ENCODE results near the gene GRPEL2.

The GRPEL2 gene

GRCh38 chr5:149299451-149300054, 45.7 kb upstream of the GRPEL2 start:
- DNase-seq (ENCODE audit: low spot score) (no peak), ATAC-seq (ENCODE audit: low read depth) (no peak)
- Histone ChIP-seq H3K27ac (ENCODE audit: poor library complexity, severe bottlenecking) (no peak overlapping the region), H3K36me3 (ENCODE audit: low read depth) (peaks cover 14% of the 10 kb centered on the region; the same call in 1 of the 2 replicates), H3K27me3 (ENCODE audit: insufficient read depth, poor library complexity, severe bottlenecking) (no peaks in the 10 kb centered on the region), H3K9me3 (ENCODE audit: severe bottlenecking) (no peaks in the 10 kb centered on the region), H3K4me1 (ENCODE audit: insufficient read depth, poor library complexity, severe bottlenecking) (peaks cover 15% of the 10 kb centered on the region), H3K4me3 (ENCODE audit: severe bottlenecking) (no peak overlapping the region)
- TF ChIP-seq, protein P1, sequence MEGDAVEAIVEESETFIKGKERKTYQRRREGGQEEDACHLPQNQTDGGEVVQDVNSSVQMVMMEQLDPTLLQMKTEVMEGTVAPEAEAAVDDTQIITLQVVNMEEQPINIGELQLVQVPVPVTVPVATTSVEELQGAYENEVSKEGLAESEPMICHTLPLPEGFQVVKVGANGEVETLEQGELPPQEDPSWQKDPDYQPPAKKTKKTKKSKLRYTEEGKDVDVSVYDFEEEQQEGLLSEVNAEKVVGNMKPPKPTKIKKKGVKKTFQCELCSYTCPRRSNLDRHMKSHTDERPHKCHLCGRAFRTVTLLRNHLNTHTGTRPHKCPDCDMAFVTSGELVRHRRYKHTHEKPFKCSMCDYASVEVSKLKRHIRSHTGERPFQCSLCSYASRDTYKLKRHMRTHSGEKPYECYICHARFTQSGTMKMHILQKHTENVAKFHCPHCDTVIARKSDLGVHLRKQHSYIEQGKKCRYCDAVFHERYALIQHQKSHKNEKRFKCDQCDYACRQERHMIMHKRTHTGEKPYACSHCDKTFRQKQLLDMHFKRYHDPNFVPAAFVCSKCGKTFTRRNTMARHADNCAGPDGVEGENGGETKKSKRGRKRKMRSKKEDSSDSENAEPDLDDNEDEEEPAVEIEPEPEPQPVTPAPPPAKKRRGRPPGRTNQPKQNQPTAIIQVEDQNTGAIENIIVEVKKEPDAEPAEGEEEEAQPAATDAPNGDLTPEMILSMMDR (IDR thresholded peaks at IDR 0.05; ENCODE audit: poor library complexity, severe bottlenecking): no peak

- Histone ChIP-seq H3K4me3 (ENCODE audit: severe bottlenecking) (no peak overlapping the region), H3K27me3 (ENCODE audit: insufficient read depth, poor library complexity, severe bottlenecking) (no peaks in the 10 kb centered on the region), H3K4me1 (ENCODE audit: insufficient read depth, poor library complexity, severe bottlenecking) (peaks cover 14% of the 10 kb centered on the region), H3K27ac (ENCODE audit: poor library complexity, severe bottlenecking) (no peak overlapping the region), H3K9me3 (ENCODE audit: severe bottlenecking) (no peaks in the 10 kb centered on the region), H3K36me3 (ENCODE audit: low read depth) (peaks cover 14% of the 10 kb centered on the region; the same call in 1 of the 2 replicates)
- ATAC-seq (ENCODE audit: low read depth) (no peak), DNase-seq (ENCODE audit: low spot score) (no peak)
- TF ChIP-seq, protein P1 (IDR thresholded peaks at IDR 0.05; ENCODE audit: poor library complexity, severe bottlenecking): no peak
Measured at GRCh38 chr5:149300441-149300840, 44.9 kb upstream of the GRPEL2 start.

DNA sequence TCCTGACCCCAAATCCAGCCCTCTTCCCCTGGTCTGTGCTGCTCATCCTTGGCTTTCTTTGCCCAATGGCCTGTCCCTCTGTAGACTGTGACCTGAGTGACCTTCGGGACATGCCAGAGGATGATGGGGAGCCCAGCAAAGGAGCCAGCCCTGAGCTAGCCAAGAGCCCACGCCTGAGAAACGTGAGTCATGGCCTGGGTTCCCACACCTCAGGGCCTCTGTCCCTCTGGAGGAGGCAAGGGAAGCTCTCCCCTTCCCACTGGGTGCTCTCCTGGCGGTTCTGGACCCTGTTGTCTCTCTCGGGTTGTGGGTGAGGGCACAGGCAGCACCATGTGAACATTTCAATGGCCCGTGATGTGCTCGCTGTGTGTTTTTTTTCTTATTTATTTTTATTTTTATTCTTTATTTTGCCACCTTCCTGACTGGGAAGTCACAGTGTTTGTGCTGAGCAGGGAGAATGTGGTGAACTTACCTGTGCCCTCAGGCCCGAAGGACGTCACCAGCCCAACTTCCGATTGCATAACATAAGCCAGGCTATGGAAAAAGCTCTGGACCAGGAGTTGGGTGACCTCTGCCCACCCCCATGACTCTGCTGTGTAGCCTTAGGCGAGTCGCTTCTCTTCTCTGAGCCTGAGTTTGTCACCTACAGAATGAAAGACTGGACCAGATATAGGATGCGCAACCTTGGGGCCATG, 44.1 kb upstream of the GRPEL2 start:
- H3K4me3 ChIP-seq (ENCODE audit: severe bottlenecking): no peak overlapping the region
- H3K27me3 ChIP-seq (ENCODE audit: insufficient read depth, poor library complexity, severe bottlenecking): no peaks in the 10 kb centered on the region
- H3K9me3 ChIP-seq (ENCODE audit: severe bottlenecking): no peaks in the 10 kb centered on the region
- DNase-seq (ENCODE audit: low spot score) (no peak), ATAC-seq (ENCODE audit: low read depth) (no peak)
- peaks cover 7% of the 10 kb centered on the region for H3K4me1 ChIP-seq (ENCODE audit: insufficient read depth, poor library complexity, severe bottlenecking)
- peaks cover 14% of the 10 kb centered on the region; the same call in 1 of the 2 replicates for H3K36me3 ChIP-seq (ENCODE audit: low read depth)
- TF ChIP-seq, protein P1 (IDR thresholded peaks at IDR 0.05; ENCODE audit: poor library complexity, severe bottlenecking): no peak
- no peak overlapping the region for H3K27ac ChIP-seq (ENCODE audit: poor library complexity, severe bottlenecking)

GRCh38 chr5:149301744-149302380, 43.4 kb upstream of the GRPEL2 start:
- no peak for DNase-seq (ENCODE audit: low spot score)
- H3K27ac ChIP-seq (ENCODE audit: poor library complexity, severe bottlenecking): no peak overlapping the region
- H3K9me3 ChIP-seq (ENCODE audit: severe bottlenecking): no peaks in the 10 kb centered on the region

More at GRCh38 chr5:149301744-149302380, 43.4 kb upstream of the GRPEL2 start:
- Histone ChIP-seq H3K27me3 (ENCODE audit: insufficient read depth, poor library complexity, severe bottlenecking) (no peaks in the 10 kb centered on the region), H3K4me1 (ENCODE audit: insufficient read depth, poor library complexity, severe bottlenecking) (peaks cover 1% of the 10 kb centered on the region), H3K4me3 (ENCODE audit: severe bottlenecking) (no peak overlapping the region), H3K36me3 (ENCODE audit: low read depth) (peaks cover 20% of the 10 kb centered on the region; the same call in 1 of the 2 replicates)
- ATAC-seq (ENCODE audit: low read depth): no peak
- TF ChIP-seq, protein P1 (IDR thresholded peaks at IDR 0.05; ENCODE audit: poor library complexity, severe bottlenecking): no peak

All from RWPE2 (cell line).